ENCODE data around the gene RAB25. TPM values are rescaled to one million over a fixed set of nuclear protein-coding genes. Genes with fewer than 3 reads are reported as not detected.

The RAB25 gene
- total and polyA plus RNA-seq, 2 experiments from 2014 or later, result 71.1 to 106 TPM

- WGBS (ENCODE audit: low lambda C conversion rate, missing lambda C conversion rate), result 59% methylated on average over 66 of the region's 73 CpGs
- Histone ChIP-seq H3K9me3 (ENCODE audit: low read depth) (no peaks in the 10 kb centered on the region), H2AFZ (no peak overlapping the region), H3K9me2 (replicated peaks; ENCODE audit: insufficient read depth) (no peaks in the 10 kb centered on the region), H3K36me3 (replicated peaks; ENCODE audit: insufficient read depth, low read depth) (no peaks in the 10 kb centered on the region), H4K20me1 (ENCODE audit: insufficient read depth, poor library complexity, severe bottlenecking) (peaks cover 47% of the 10 kb centered on the region), H3K4me3 (no peak overlapping the region), H3K27me3 (no peaks in the 10 kb centered on the region), H3K4me2 (peak overlapping the region; percentile 88), H3K4me1 (ENCODE audit: insufficient read depth) (peaks cover 22% of the 10 kb centered on the region), H3K79me2 (peaks cover 70% of the 10 kb centered on the region), H3K27ac (peak overlapping the region; percentile 49)
- no peak for DNase-seq (ENCODE audit: low spot score)
- no peak for TF ChIP-seq CTCF (IDR thresholded peaks at IDR 0.05; ENCODE audit: poor library complexity)
- no peak for TF ChIP-seq EZH2phosphoT487 (IDR thresholded peaks at IDR 0.05; ENCODE audit: low read depth, severe bottlenecking, unreplicated experiment)
- TF ChIP-seq EZH2 (IDR thresholded peaks at IDR 0.05; ENCODE audit: borderline replicate concordance), result no peak
Measured at GRCh38 chr1:156076609-156077429, 15.9 kb downstream of the RAB25 start.

GRCh38 chr1:156077430-156077760, 16.4 kb downstream of the RAB25 start:
- Histone ChIP-seq H3K27ac (peak overlapping the region; percentile 49), H3K36me3 (replicated peaks; ENCODE audit: insufficient read depth, low read depth) (no peaks in the 10 kb centered on the region), H3K4me1 (ENCODE audit: insufficient read depth) (peaks cover 22% of the 10 kb centered on the region), H3K79me2 (peaks cover 74% of the 10 kb centered on the region), H3K9me3 (ENCODE audit: low read depth) (no peaks in the 10 kb centered on the region), H3K9me2 (replicated peaks; ENCODE audit: insufficient read depth) (no peaks in the 10 kb centered on the region), H3K27me3 (no peaks in the 10 kb centered on the region), H3K4me2 (peak overlapping the region; percentile 88), H3K4me3 (no peak overlapping the region), H2AFZ (no peak overlapping the region), H4K20me1 (ENCODE audit: insufficient read depth, poor library complexity, severe bottlenecking) (peaks cover 47% of the 10 kb centered on the region)
- TF ChIP-seq EZH2phosphoT487 (IDR thresholded peaks at IDR 0.05; ENCODE audit: low read depth, severe bottlenecking, unreplicated experiment), result no peak
- no peak for TF ChIP-seq CTCF (IDR thresholded peaks at IDR 0.05; ENCODE audit: poor library complexity)
- TF ChIP-seq EZH2 (IDR thresholded peaks at IDR 0.05; ENCODE audit: borderline replicate concordance), result no peak
- 77% methylated on average over 18 of the region's 19 CpGs for WGBS (ENCODE audit: low lambda C conversion rate, missing lambda C conversion rate)
- DNase-seq (ENCODE audit: low spot score), result no peak

GRCh38 chr1:156078728-156079127, 17.8 kb downstream of the RAB25 start:
- no peak for DNase-seq (ENCODE audit: low spot score)
- Histone ChIP-seq H3K27me3 (no peaks in the 10 kb centered on the region), H3K27ac (peak overlapping the region; percentile 49), H3K4me2 (peak overlapping the region; percentile 88), H3K36me3 (replicated peaks; ENCODE audit: insufficient read depth, low read depth) (no peaks in the 10 kb centered on the region), H3K79me2 (peaks cover 79% of the 10 kb centered on the region), H4K20me1 (ENCODE audit: insufficient read depth, poor library complexity, severe bottlenecking) (peaks cover 48% of the 10 kb centered on the region), H3K9me2 (replicated peaks; ENCODE audit: insufficient read depth) (no peaks in the 10 kb centered on the region), H3K4me3 (no peak overlapping the region), H2AFZ (no peak overlapping the region), H3K9me3 (ENCODE audit: low read depth) (no peaks in the 10 kb centered on the region), H3K4me1 (ENCODE audit: insufficient read depth) (peaks cover 25% of the 10 kb centered on the region)
- TF ChIP-seq EZH2 (IDR thresholded peaks at IDR 0.05; ENCODE audit: borderline replicate concordance) (no peak), CTCF (IDR thresholded peaks at IDR 0.05; ENCODE audit: poor library complexity) (no peak), EZH2phosphoT487 (IDR thresholded peaks at IDR 0.05; ENCODE audit: low read depth, severe bottlenecking, unreplicated experiment) (no peak)
- WGBS (ENCODE audit: low lambda C conversion rate, missing lambda C conversion rate), result 60% methylated on average over 5 of the region's 5 CpGs
